HL-60 (cell line): ENCODE measurements around the gene MOBP.

ENCODE experiments used
- CTCF ChIP-seq: IDR thresholded peaks from one replicate; pipeline ENCODE4 v1.5.1; 2011; ENCODE audit warnings: low read length, control low read depth, inconsistent platforms; ENCODE audit not compliant: insufficient read depth
- POLR2AphosphoS5 ChIP-seq: IDR thresholded peaks from 2 replicates; pipeline ENCODE4 v1.6.1; 2012; ENCODE audit warnings: low read depth
- REST ChIP-seq: IDR thresholded peaks from 2 replicates; pipeline ENCODE4 v1.6.1; 2012; ENCODE audit warnings: low read depth; ENCODE audit not compliant: insufficient replicate concordance

- TF ChIP-seq CTCF: no peak
- no peak for TF ChIP-seq POLR2AphosphoS5
- TF ChIP-seq REST: no peak
These were observed 74.0 kb downstream of the MOBP start for GRCh38 chr3:39541442-39541841.
